Astrocyte (in vitro differentiated cells and primary cell): ENCODE results near the gene ADAMTS6. TPM values are rescaled to one million over a fixed set of nuclear protein-coding genes. Genes with fewer than 3 reads are reported as not detected.

Experiments
- DNase-seq: peaks from one replicate; pipeline ENCODE4 v3.0.0-alpha.2; 2010; ENCODE audit warnings: low read depth
- FAIRE-seq: peaks from 2 replicates; lab custom pipeline; 2011; peaks lifted over from hg19 to GRCh38; lab: Jason Lieb, UNC
- H2AFZ ChIP-seq: 2 replicates; pipeline ENCODE4 v1.6.0; 2012; ENCODE audit warnings: low read depth, low read length, inconsistent platforms
- H3K27ac ChIP-seq: 2 replicates; pipeline ENCODE4 v1.5.1; 2011; ENCODE audit warnings: low read depth, low read length, inconsistent platforms
- H3K27me3 ChIP-seq: 2 replicates; pipeline ENCODE4 v1.6.0; 2011; ENCODE audit warnings: low read length, inconsistent platforms; ENCODE audit not compliant: insufficient read depth
- H3K36me3 ChIP-seq: 2 replicates; pipeline ENCODE4 v1.5.1; 2011; ENCODE audit warnings: low read length, inconsistent platforms; ENCODE audit not compliant: insufficient read depth
- H3K4me1 ChIP-seq: 2 replicates; pipeline ENCODE4 v1.5.1; 2011; ENCODE audit warnings: low read length, inconsistent platforms; ENCODE audit not compliant: insufficient read depth
- H3K4me2 ChIP-seq: 2 replicates; pipeline ENCODE4 v1.6.0; 2012; ENCODE audit warnings: low read length, inconsistent platforms
- H3K4me3 ChIP-seq: 2 replicates; pipeline ENCODE4 v1.5.1; 2011; ENCODE audit warnings: low read depth, mild to moderate bottlenecking, low read length, inconsistent platforms; ENCODE audit not compliant: insufficient read depth
- H3K79me2 ChIP-seq: 2 replicates; pipeline ENCODE4 v1.6.0; 2012; ENCODE audit warnings: mild to moderate bottlenecking, low read length, inconsistent platforms; ENCODE audit not compliant: insufficient read depth
- H3K9ac ChIP-seq: 2 replicates; pipeline ENCODE4 v1.6.0; 2012; ENCODE audit warnings: mild to moderate bottlenecking, low read length, inconsistent platforms
- H3K9me3 ChIP-seq: 2 replicates; pipeline ENCODE4 v1.5.1; 2012; ENCODE audit warnings: low read depth, mild to moderate bottlenecking, low read length, inconsistent platforms; ENCODE audit not compliant: insufficient read depth
- H4K20me1 ChIP-seq: 2 replicates; pipeline ENCODE4 v1.6.0; 2012; ENCODE audit warnings: low read length, inconsistent platforms; ENCODE audit not compliant: insufficient read depth
- H3K27ac Mint-ChIP-seq: one replicate; pipeline ENCODE4 v1.8.0; 2021; ENCODE audit warnings: mild to moderate bottlenecking, mixed read lengths; ENCODE audit not compliant: unreplicated experiment
- H3K27me3 Mint-ChIP-seq: one replicate; pipeline ENCODE4 v1.8.0; 2021; ENCODE audit warnings: low read depth, mixed read lengths; ENCODE audit not compliant: unreplicated experiment
- H3K36me3 Mint-ChIP-seq: one replicate; pipeline ENCODE4 v1.8.0; 2021; ENCODE audit warnings: low read depth, mixed read lengths; ENCODE audit not compliant: unreplicated experiment
- H3K4me1 Mint-ChIP-seq: one replicate; pipeline ENCODE4 v1.8.0; 2021; ENCODE audit warnings: low read depth, mixed read lengths; ENCODE audit not compliant: unreplicated experiment
- H3K4me3 Mint-ChIP-seq: one replicate; pipeline ENCODE4 v1.8.0; 2021; ENCODE audit warnings: mild to moderate bottlenecking, moderate library complexity, mixed read lengths; ENCODE audit not compliant: unreplicated experiment
- H3K9me3 Mint-ChIP-seq: one replicate; pipeline ENCODE4 v1.8.0; 2021; ENCODE audit warnings: mild to moderate bottlenecking, mixed read lengths; ENCODE audit not compliant: unreplicated experiment
- EZH2 ChIP-seq: IDR thresholded peaks from 2 replicates; pipeline ENCODE4 v1.6.1; 2012; ENCODE audit warnings: mild to moderate bottlenecking, low read length, inconsistent platforms; ENCODE audit not compliant: insufficient read depth
- total RNA-seq: library from RNA; stranded (reverse); gene quantifications from 2 replicates; pipeline ENCODE4 v1.2.1, GENCODE V29; 2021
- TF ChIP-seq, protein P1 (sequence below): IDR thresholded peaks from 2 replicates; pipeline ENCODE4 v1.5.1; 2011; ENCODE audit warnings: low read depth, mild to moderate bottlenecking, inconsistent platforms, low read length, moderate library complexity; ENCODE audit not compliant: insufficient read depth

Gene ADAMTS6
- total RNA-seq, 1 donor from 2014 or later = 27.7 TPM

GRCh38 chr5:65468633-65469032 is 13.1 kb downstream of the ADAMTS6 start:
- no peaks in the 10 kb centered on the region for H3K4me1 ChIP-seq
- H4K20me1 ChIP-seq = peaks cover 13% of the 10 kb centered on the region
- no peak overlapping the region for H3K27ac ChIP-seq
- Mint-ChIP-seq H3K4me3 (no peak overlapping the region), H3K27ac (no peak overlapping the region), H3K9me3 (no peaks in the 10 kb centered on the region), H3K4me1 (no peaks in the 10 kb centered on the region), H3K27me3 (no peaks in the 10 kb centered on the region), H3K36me3 (no peaks in the 10 kb centered on the region)
- H3K4me3 ChIP-seq = no peak overlapping the region
- H3K36me3 ChIP-seq = peaks cover 5% of the 10 kb centered on the region
- H3K9me3 ChIP-seq = no peaks in the 10 kb centered on the region
- DNase-seq (peak; percentile 47), FAIRE-seq (peak; percentile 78)
- H3K9ac ChIP-seq = no peak overlapping the region
- H3K27me3 ChIP-seq = no peaks in the 10 kb centered on the region
- peaks cover 92% of the 10 kb centered on the region for H3K79me2 ChIP-seq
- H2AFZ ChIP-seq = no peak overlapping the region
- TF ChIP-seq, protein P1, sequence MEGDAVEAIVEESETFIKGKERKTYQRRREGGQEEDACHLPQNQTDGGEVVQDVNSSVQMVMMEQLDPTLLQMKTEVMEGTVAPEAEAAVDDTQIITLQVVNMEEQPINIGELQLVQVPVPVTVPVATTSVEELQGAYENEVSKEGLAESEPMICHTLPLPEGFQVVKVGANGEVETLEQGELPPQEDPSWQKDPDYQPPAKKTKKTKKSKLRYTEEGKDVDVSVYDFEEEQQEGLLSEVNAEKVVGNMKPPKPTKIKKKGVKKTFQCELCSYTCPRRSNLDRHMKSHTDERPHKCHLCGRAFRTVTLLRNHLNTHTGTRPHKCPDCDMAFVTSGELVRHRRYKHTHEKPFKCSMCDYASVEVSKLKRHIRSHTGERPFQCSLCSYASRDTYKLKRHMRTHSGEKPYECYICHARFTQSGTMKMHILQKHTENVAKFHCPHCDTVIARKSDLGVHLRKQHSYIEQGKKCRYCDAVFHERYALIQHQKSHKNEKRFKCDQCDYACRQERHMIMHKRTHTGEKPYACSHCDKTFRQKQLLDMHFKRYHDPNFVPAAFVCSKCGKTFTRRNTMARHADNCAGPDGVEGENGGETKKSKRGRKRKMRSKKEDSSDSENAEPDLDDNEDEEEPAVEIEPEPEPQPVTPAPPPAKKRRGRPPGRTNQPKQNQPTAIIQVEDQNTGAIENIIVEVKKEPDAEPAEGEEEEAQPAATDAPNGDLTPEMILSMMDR = no peak
- no peak for TF ChIP-seq EZH2
- no peak overlapping the region for H3K4me2 ChIP-seq

GRCh38 chr5:65462139-65462705 is 19.5 kb downstream of the ADAMTS6 start:
- no peak for FAIRE-seq
- TF ChIP-seq EZH2 = no peak
- TF ChIP-seq, protein P1 = no peak
- H3K27ac ChIP-seq = no peak overlapping the region
- H2AFZ ChIP-seq = no peak overlapping the region
- no peaks in the 10 kb centered on the region for H3K27me3 Mint-ChIP-seq
- H3K4me2 ChIP-seq = no peak overlapping the region
- no peak overlapping the region for H3K27ac Mint-ChIP-seq
- H3K9me3 Mint-ChIP-seq = no peaks in the 10 kb centered on the region
- H3K36me3 Mint-ChIP-seq = peaks cover 4% of the 10 kb centered on the region
- H3K4me3 ChIP-seq = no peak overlapping the region
- no peak for DNase-seq
- no peak overlapping the region for H3K9ac ChIP-seq
- H3K79me2 ChIP-seq = peaks cover 48% of the 10 kb centered on the region
- H3K27me3 ChIP-seq = no peaks in the 10 kb centered on the region
- H3K9me3 ChIP-seq = no peaks in the 10 kb centered on the region
- H3K4me1 Mint-ChIP-seq = no peaks in the 10 kb centered on the region
- H3K36me3 ChIP-seq = peaks cover 38% of the 10 kb centered on the region
- no peak overlapping the region for H3K4me3 Mint-ChIP-seq
- no peaks in the 10 kb centered on the region for H3K4me1 ChIP-seq
- peaks cover 13% of the 10 kb centered on the region for H4K20me1 ChIP-seq

- Mint-ChIP-seq H3K27ac (no peak overlapping the region), H3K27me3 (no peaks in the 10 kb centered on the region), H3K4me3 (no peak overlapping the region), H3K9me3 (no peaks in the 10 kb centered on the region), H3K4me1 (no peaks in the 10 kb centered on the region), H3K36me3 (peaks cover 4% of the 10 kb centered on the region)
- Histone ChIP-seq H3K9me3 (no peaks in the 10 kb centered on the region), H3K36me3 (peaks cover 42% of the 10 kb centered on the region), H3K4me2 (no peak overlapping the region), H3K27ac (no peak overlapping the region), H4K20me1 (peaks cover 13% of the 10 kb centered on the region), H3K79me2 (peaks cover 45% of the 10 kb centered on the region), H3K4me1 (no peaks in the 10 kb centered on the region), H3K9ac (no peak overlapping the region), H3K4me3 (no peak overlapping the region), H3K27me3 (no peaks in the 10 kb centered on the region), H2AFZ (no peak overlapping the region)
- no peak for TF ChIP-seq EZH2
- TF ChIP-seq, protein P1 = no peak
- DNase-seq (no peak), FAIRE-seq (no peak)
Observed at GRCh38 chr5:65461490-65461889, 20.2 kb downstream of the ADAMTS6 start.
